OCI-LY7 (cell line): ENCODE data around the gene DPYSL5. TPM values are rescaled to one million over a fixed set of nuclear protein-coding genes. Genes with fewer than 3 reads are reported as not detected.

ENCODE experiments used
- BruUV-seq: library from RNA; stranded (reverse); fragments of 400-500 nt; replicated peaks from 2 replicates; lab custom pipeline; 2021; lab: Mats Ljungman, UMichigan
- CTCF ChIA-PET: fragments of 300-600 bp; sonication (Branson Sonifier 250); formaldehyde crosslinking; loops from one replicate; lab custom pipeline; 2022; ENCODE audit warnings: antibody characterized with exemption; ENCODE audit not compliant: unreplicated experiment; lab: Charles Lee
- POLR2A ChIA-PET: fragments of 300-600 bp; sonication (Branson Sonifier 250); formaldehyde crosslinking; loops from one replicate; lab custom pipeline; 2022; ENCODE audit warnings: antibody characterized with exemption; lab: Charles Lee
- DNase-seq: peaks from one replicate; pipeline ENCODE4 v3.0.0-alpha.2; 2015; ENCODE audit warnings: low spot score
- H2AFZ ChIP-seq: fragments of 200-600 bp; sonication (generic), shearing (Covaris generic); 2 replicates; pipeline ENCODE4 v1.6.1; 2014; ENCODE audit warnings: mild to moderate bottlenecking, antibody characterized with exemption, low read length, moderate library complexity
- H3K27ac ChIP-seq: fragments of 200-600 bp; sonication (generic); 2 replicates; pipeline ENCODE4 v1.5.1; 2014; ENCODE audit warnings: mixed run types, low read depth, mild to moderate bottlenecking, moderate library complexity, low read length, inconsistent platforms; ENCODE audit not compliant: poor library complexity, severe bottlenecking
- H3K36me3 ChIP-seq: fragments of 200-600 bp; sonication (generic); 2 replicates; pipeline ENCODE4 v1.6.1; 2014; ENCODE audit warnings: mild to moderate bottlenecking, antibody characterized with exemption, low read length, moderate library complexity, mixed read lengths; ENCODE audit not compliant: insufficient read depth
- H3K4me1 ChIP-seq: fragments of 200-600 bp; sonication (generic); 2 replicates; pipeline ENCODE4 v1.5.1; 2014; ENCODE audit warnings: mild to moderate bottlenecking, low read length; ENCODE audit not compliant: insufficient read depth, poor library complexity, severe bottlenecking
- H3K4me2 ChIP-seq: fragments of 200-600 bp; sonication (generic); 2 replicates; pipeline ENCODE4 v1.6.1; 2014; ENCODE audit warnings: mild to moderate bottlenecking, low read length
- H3K4me3 ChIP-seq: fragments of 200-600 bp; sonication (generic); 2 replicates; pipeline ENCODE4 v1.5.1; 2014; ENCODE audit warnings: mild to moderate bottlenecking, low read depth, low read length; ENCODE audit not compliant: poor library complexity, severe bottlenecking
- H3K79me2 ChIP-seq: fragments of 200-600 bp; sonication (generic); 2 replicates; pipeline ENCODE4 v1.6.1; 2016; ENCODE audit warnings: low read depth, mild to moderate bottlenecking, low read length, moderate library complexity, mixed read lengths; ENCODE audit not compliant: insufficient read depth
- H3K9me2 ChIP-seq: fragments of 200-600 bp; sonication (generic); 2 replicates; pipeline ENCODE4 v1.6.1; 2016; ENCODE audit warnings: mild to moderate bottlenecking, low read length, mixed read lengths; ENCODE audit not compliant: insufficient read depth
- H3K9me3 ChIP-seq: fragments of 200-600 bp; sonication (generic); 2 replicates; pipeline ENCODE4 v1.6.1; 2014; ENCODE audit warnings: mild to moderate bottlenecking, mixed run types, low read length, mixed read lengths
- H4K20me1 ChIP-seq: fragments of 200-600 bp; sonication (generic); 2 replicates; pipeline ENCODE4 v1.6.1; 2014; ENCODE audit warnings: mild to moderate bottlenecking, antibody characterized with exemption, low read length, moderate library complexity, mixed read lengths; ENCODE audit not compliant: insufficient read depth
- CTCF ChIP-seq: fragments of 200-600 bp; sonication (generic); conservative IDR thresholded peaks from 2 replicates; pipeline ENCODE4 v1.5.1; 2014; ENCODE audit warnings: mild to moderate bottlenecking, antibody characterized with exemption, low read length, moderate library complexity, mixed read lengths
- EZH2phosphoT487 ChIP-seq: fragments of 200-600 bp; sonication (generic); IDR thresholded peaks from 2 replicates; pipeline ENCODE4 v1.6.1; 2018; ENCODE audit warnings: low read depth, borderline replicate concordance, mild to moderate bottlenecking, mixed run types, antibody characterized with exemption, low read length, moderate library complexity, mixed read lengths
- intact Hi-C: fragments of 100-400 bp; cut with micrococcal nuclease; formaldehyde crosslinking; loops from one replicate; pipeline ENCODE4 v1.10.0; 2022; ENCODE audit not compliant: unreplicated experiment
- total RNA-seq, 2 experiments: library from RNA; depleted of rRNA in 1 of 2; stranded (reverse); fragments of >200 nt in 1 of 2; shearing (Covaris generic) in 1 of 2; gene quantifications; 2 replicates each; pipeline ENCODE4 v1.2.3, GENCODE V29; 2014 to 2022

The DPYSL5 gene
- total RNA-seq, 2 experiments from 2014 or later = not detected

GRCh38 chr2:26846334-26847306 is 1.3 kb upstream of the DPYSL5 start:
- H2AFZ ChIP-seq = no peak overlapping the region
- H3K4me2 ChIP-seq = 0 out of 2 replicates have a peak overlapping the region, but pooled peaks have one; percentile 16
- DNase-seq = peak; percentile 74
- H3K36me3 ChIP-seq = no peaks in the 10 kb centered on the region
- intact Hi-C loops = loop anchor here (1.0 to 5.0 kb wide), 4 partner anchors 76 to 446 kb away; no protein-coding TSS in a partner anchor
- H3K79me2 ChIP-seq = no peaks in the 10 kb centered on the region
- H4K20me1 ChIP-seq = no peaks in the 10 kb centered on the region
- no peak overlapping the region for H3K27ac ChIP-seq
- no peaks in the 10 kb centered on the region for H3K9me2 ChIP-seq
- no peaks in the 10 kb centered on the region for H3K4me1 ChIP-seq
- peak; percentile 84; the same call in 1 of the 2 replicates for TF ChIP-seq EZH2phosphoT487
- TF ChIP-seq CTCF = peak; percentile 91
- ChIA-PET POLR2A (interaction anchor here (0.6 kb wide), 1 partner anchor 94 kb away, joined by 5 read pairs; no protein-coding TSS in a partner anchor), CTCF (interaction anchor here (0.5 to 0.6 kb wide), 2 partner anchors 38 to 896 kb away, joined by 3 to 6 read pairs; no protein-coding TSS in a partner anchor)
- no peaks in the 10 kb centered on the region for H3K9me3 ChIP-seq
- no TSS peak for BruUV-seq
- H3K4me3 ChIP-seq = no peak overlapping the region

- H2AFZ ChIP-seq = no peak overlapping the region
- CTCF ChIA-PET = interaction anchor here (0.5 kb wide), 1 partner anchor 37 kb away, joined by 6 read pairs; no protein-coding TSS in a partner anchor
- no peaks in the 10 kb centered on the region for H3K36me3 ChIP-seq
- DNase-seq = no peak
- H3K9me2 ChIP-seq = no peaks in the 10 kb centered on the region
- no peak for TF ChIP-seq EZH2phosphoT487
- TF ChIP-seq CTCF = no peak
- no peak overlapping the region for H3K4me2 ChIP-seq
- no peak overlapping the region for H3K4me3 ChIP-seq
- H4K20me1 ChIP-seq = no peaks in the 10 kb centered on the region
- intact Hi-C loops = loop anchor here (5.0 kb wide), 2 partner anchors 170 to 445 kb away; no protein-coding TSS in a partner anchor
- H3K79me2 ChIP-seq = no peaks in the 10 kb centered on the region
- H3K27ac ChIP-seq = no peak overlapping the region
- no peaks in the 10 kb centered on the region for H3K9me3 ChIP-seq
- POLR2A ChIA-PET = no interaction called here
- BruUV-seq = no TSS peak
- no peaks in the 10 kb centered on the region for H3K4me1 ChIP-seq
Measured at GRCh38 chr2:26847307-26847654, 651 bp upstream of the DPYSL5 start.
